Activated CD8-positive, alpha-beta T cell treated with anti-CD3 and anti-CD28 coated beads for 36 hours (primary cell): Measurements from ENCODE around the gene COA8. TPM values are rescaled to one million over a fixed set of nuclear protein-coding genes. Genes with fewer than 3 reads are reported as not detected.
"Not testable (repeated sequence)": the region's sequence is repeated elsewhere in the genome, so short reads cannot be mapped to it uniquely, and the experiment has no call there.

ENCODE experiments used
- ATAC-seq: fragments of 200-7000 bp; cut with Tn5 transposase; one replicate; pipeline ENCODE4 v1.10.0; 2021; ENCODE audit warnings: mild to moderate bottlenecking, moderate library complexity
- CTCF ChIA-PET: fragments of 350-600 bp; sonication (Branson Sonifier 250); formaldehyde crosslinking; loops from one replicate; lab custom pipeline; 2021; ENCODE audit warnings: antibody characterized with exemption; lab: Charles Lee
- POLR2A ChIA-PET: fragments of 350-600 bp; sonication (Branson Sonifier 250); formaldehyde crosslinking; loops from one replicate; lab custom pipeline; 2021; ENCODE audit warnings: antibody characterized with exemption; lab: Charles Lee
- DNase-seq: peaks from one replicate; pipeline ENCODE4 v3.0.0-alpha.2; 2020
- H3K27ac Mint-ChIP-seq: one replicate; pipeline ENCODE4 v1.8.0; 2021; ENCODE audit warnings: mild to moderate bottlenecking, mixed read lengths
- H3K27me3 Mint-ChIP-seq: one replicate; pipeline ENCODE4 v1.8.0; 2021; ENCODE audit warnings: mixed read lengths
- H3K36me3 Mint-ChIP-seq: one replicate; pipeline ENCODE4 v1.8.0; 2021; ENCODE audit warnings: low read depth, mixed read lengths
- H3K4me1 Mint-ChIP-seq: one replicate; pipeline ENCODE4 v1.8.0; 2021; ENCODE audit warnings: low read depth, mixed read lengths
- H3K4me3 Mint-ChIP-seq: one replicate; pipeline ENCODE4 v1.8.0; 2021; ENCODE audit warnings: mild to moderate bottlenecking, moderate library complexity, mixed read lengths
- H3K9me3 Mint-ChIP-seq: one replicate; pipeline ENCODE4 v1.8.0; 2021; ENCODE audit warnings: mixed read lengths
- CTCF ChIP-seq: fragments of 200-600 bp; IDR thresholded peaks from one replicate; pipeline ENCODE4 v1.8.0; 2022; ENCODE audit warnings: antibody characterized with exemption, mild to moderate bottlenecking
- intact Hi-C: fragments of 100-400 bp; cut with micrococcal nuclease; formaldehyde crosslinking; loops from one replicate; pipeline ENCODE4 v1.10.0; 2022
- total RNA-seq, 2 experiments: library from RNA; stranded (reverse); gene quantifications; one replicate each; pipeline ENCODE4 v1.2.3, GENCODE V29; 2021

COA8 gene
- total RNA-seq, 2 experiments from 2014 or later: 40.3 to 45.6 TPM

GRCh38 chr14:103607822-103608221 lies 45.1 kb downstream of the COA8 start:
- peak overlapping the region; percentile 43 for H3K4me3 Mint-ChIP-seq
- peak; percentile 5 for ATAC-seq
- H3K36me3 Mint-ChIP-seq: peaks cover 5% of the 10 kb centered on the region
- intact Hi-C loops: no loop called here
- TF ChIP-seq CTCF: no peak
- H3K4me1 Mint-ChIP-seq: peaks cover 17% of the 10 kb centered on the region
- H3K9me3 Mint-ChIP-seq: peaks cover 8% of the 10 kb centered on the region
- POLR2A ChIA-PET: interaction anchor here (1.9 kb wide), 1 partner anchor 17 kb away, joined by 9 read pairs; no protein-coding TSS in a partner anchor
- CTCF ChIA-PET: interaction anchor here (0.8 kb wide), 1 partner anchor 38 kb away, joined by 3 read pairs; no protein-coding TSS in a partner anchor
- DNase-seq: no peak
- H3K27ac Mint-ChIP-seq: no peak overlapping the region
- peaks cover 19% of the 10 kb centered on the region for H3K27me3 Mint-ChIP-seq

GRCh38 chr14:103609081-103609480 lies 46.3 kb downstream of the COA8 start:
- H3K4me3 Mint-ChIP-seq, intact Hi-C loops, POLR2A ChIA-PET, CTCF ChIA-PET, ATAC-seq, DNase-seq, H3K36me3 Mint-ChIP-seq, H3K9me3 Mint-ChIP-seq, H3K27ac Mint-ChIP-seq: not testable (repeated sequence)
- Mint-ChIP-seq H3K4me1 (peaks cover 17% of the 10 kb centered on the region), H3K27me3 (peaks cover 19% of the 10 kb centered on the region)

GRCh38 chr14:103611215-103611614 lies 48.5 kb downstream of the COA8 start:
- DNase-seq: no peak
- CTCF ChIA-PET: interaction anchor here (0.8 kb wide), 1 partner anchor 27 kb away, joined by 3 read pairs; no protein-coding TSS in a partner anchor
- POLR2A ChIA-PET: interaction anchor here (0.7 to 1.6 kb wide), 2 partner anchors 49 to 100 kb away, joined by 3 read pairs; no protein-coding TSS in a partner anchor
- peaks cover 17% of the 10 kb centered on the region for H3K4me1 Mint-ChIP-seq
- intact Hi-C loops: no loop called here
- peaks cover 19% of the 10 kb centered on the region for H3K27me3 Mint-ChIP-seq
- no peak overlapping the region for H3K27ac Mint-ChIP-seq
- peaks cover 5% of the 10 kb centered on the region for H3K36me3 Mint-ChIP-seq
- no peak for ATAC-seq
- TF ChIP-seq CTCF: no peak
- no peak overlapping the region for H3K4me3 Mint-ChIP-seq
- H3K9me3 Mint-ChIP-seq: peaks cover 8% of the 10 kb centered on the region

GRCh38 chr14:103613517-103613916 lies 50.8 kb downstream of the COA8 start:
- ATAC-seq (no peak), DNase-seq (peak; percentile 25)
- no peak overlapping the region for H3K4me3 Mint-ChIP-seq
- TF ChIP-seq CTCF: peak; percentile 26
- ChIA-PET CTCF (interaction anchor here (0.9 kb wide), 1 partner anchor 66 kb away, joined by 4 read pairs; no protein-coding TSS in a partner anchor), POLR2A (interaction anchor here (0.5 kb wide), 1 partner anchor 28 kb away, joined by 3 read pairs; no protein-coding TSS in a partner anchor)
- no peak overlapping the region for H3K27ac Mint-ChIP-seq
- H3K4me1 Mint-ChIP-seq: no peaks in the 10 kb centered on the region
- peaks cover 5% of the 10 kb centered on the region for H3K36me3 Mint-ChIP-seq
- intact Hi-C loops: no loop called here
- peaks cover 8% of the 10 kb centered on the region for H3K9me3 Mint-ChIP-seq
- H3K27me3 Mint-ChIP-seq: peaks cover 5% of the 10 kb centered on the region

GRCh38 chr14:103616635-103617300 lies 54.0 kb downstream of the COA8 start:
- no peak for ATAC-seq
- no peaks in the 10 kb centered on the region for H3K27me3 Mint-ChIP-seq
- H3K4me1 Mint-ChIP-seq: no peaks in the 10 kb centered on the region
- no peak for TF ChIP-seq CTCF
- no peaks in the 10 kb centered on the region for H3K9me3 Mint-ChIP-seq
- intact Hi-C loops: no loop called here
- ChIA-PET CTCF (no interaction called here), POLR2A (no interaction called here)
- H3K36me3 Mint-ChIP-seq: no peaks in the 10 kb centered on the region
- DNase-seq: no peak
- H3K27ac Mint-ChIP-seq: no peak overlapping the region
- H3K4me3 Mint-ChIP-seq: no peak overlapping the region
